Activated naive CD4-positive, alpha-beta T cell treated with anti-CD3 and anti-CD28 coated beads, Interleukin-2, amount 10 ng/mL, durations not matched to agents 7 days and 5 days (primary cell): ENCODE data around the gene RAD51C.
"Not testable (repeated sequence)": the region's sequence is repeated elsewhere in the genome, so short reads cannot be mapped to it uniquely, and the experiment has no call there.

ENCODE experiments used
- CTCF ChIA-PET: fragments of 350-600 bp; sonication (Branson Sonifier 250); formaldehyde crosslinking; loops from one replicate; lab custom pipeline; 2021; ENCODE audit warnings: antibody characterized with exemption; lab: Charles Lee
- DNase-seq: peaks from one replicate; pipeline ENCODE4 v3.0.0-alpha.2; 2020
- H3K27ac Mint-ChIP-seq: one replicate; pipeline ENCODE4 v1.8.0; 2021; ENCODE audit warnings: mild to moderate bottlenecking, moderate library complexity, mixed read lengths
- H3K27me3 Mint-ChIP-seq: one replicate; pipeline ENCODE4 v1.8.0; 2021; ENCODE audit warnings: mild to moderate bottlenecking, mixed read lengths
- H3K36me3 Mint-ChIP-seq: one replicate; pipeline ENCODE4 v1.8.0; 2021; ENCODE audit warnings: mixed read lengths
- H3K4me1 Mint-ChIP-seq: one replicate; pipeline ENCODE4 v1.8.0; 2021; ENCODE audit warnings: mixed read lengths
- H3K4me3 Mint-ChIP-seq: one replicate; pipeline ENCODE4 v1.8.0; 2021; ENCODE audit warnings: mild to moderate bottlenecking, moderate library complexity, mixed read lengths
- H3K9me3 Mint-ChIP-seq: one replicate; pipeline ENCODE4 v1.8.0; 2021; ENCODE audit warnings: mixed read lengths

The RAD51C gene

GRCh38 chr17:58668598-58668935 lies 23.8 kb upstream of the RAD51C start:
- Mint-ChIP-seq H3K27me3 (peaks cover 25% of the 10 kb centered on the region), H3K27ac (no peak overlapping the region), H3K9me3 (no peaks in the 10 kb centered on the region), H3K4me3 (no peak overlapping the region), H3K4me1 (peaks cover 7% of the 10 kb centered on the region), H3K36me3 (no peaks in the 10 kb centered on the region)
- CTCF ChIA-PET, result no interaction called here
- no peak for DNase-seq

DNA sequence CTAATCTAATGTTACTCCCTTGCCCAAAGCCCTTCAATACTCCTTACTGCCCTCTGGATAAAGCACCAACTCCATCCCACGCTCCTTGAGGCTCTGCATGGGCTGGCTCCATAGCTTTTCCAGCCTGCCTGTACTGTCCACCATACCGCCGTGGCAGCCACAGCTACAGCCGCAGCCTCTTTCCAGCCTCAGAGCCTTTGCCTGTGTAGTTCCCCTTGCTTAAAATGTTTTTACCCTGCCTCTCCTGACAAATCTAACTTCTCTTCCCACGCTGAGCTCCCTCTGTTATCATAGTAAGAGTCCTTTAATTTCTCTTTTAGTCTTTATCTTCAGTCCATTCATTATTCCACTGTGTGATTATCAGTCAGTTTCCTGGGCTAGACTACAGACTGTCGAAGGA lies 22.5 kb upstream of the RAD51C start:
- CTCF ChIA-PET, result no interaction called here
- Mint-ChIP-seq H3K4me3 (no peak overlapping the region), H3K36me3 (no peaks in the 10 kb centered on the region), H3K27ac (no peak overlapping the region), H3K4me1 (peaks cover 7% of the 10 kb centered on the region), H3K9me3 (no peaks in the 10 kb centered on the region), H3K27me3 (peaks cover 25% of the 10 kb centered on the region)
- no peak for DNase-seq

- peaks cover 25% of the 10 kb centered on the region for H3K27me3 Mint-ChIP-seq
- no peak overlapping the region for H3K27ac Mint-ChIP-seq
- no peak overlapping the region for H3K4me3 Mint-ChIP-seq
Observed at GRCh38 chr17:58671969-58672368, 20.4 kb upstream of the RAD51C start.

GRCh38 chr17:58677194-58677880 lies 15.1 kb upstream of the RAD51C start:
- CTCF ChIA-PET, result no interaction called here
- Mint-ChIP-seq H3K4me3 (no peak overlapping the region), H3K9me3 (no peaks in the 10 kb centered on the region), H3K36me3 (no peaks in the 10 kb centered on the region), H3K27me3 (peaks cover 13% of the 10 kb centered on the region), H3K4me1 (no peaks in the 10 kb centered on the region), H3K27ac (no peak overlapping the region)
- no peak for DNase-seq

More at GRCh38 chr17:58671969-58672368, 20.4 kb upstream of the RAD51C start:
- Mint-ChIP-seq H3K9me3 (no peaks in the 10 kb centered on the region), H3K4me1 (peaks cover 2% of the 10 kb centered on the region), H3K36me3 (no peaks in the 10 kb centered on the region)
- CTCF ChIA-PET, result no interaction called here
- DNase-seq, result no peak

DNA sequence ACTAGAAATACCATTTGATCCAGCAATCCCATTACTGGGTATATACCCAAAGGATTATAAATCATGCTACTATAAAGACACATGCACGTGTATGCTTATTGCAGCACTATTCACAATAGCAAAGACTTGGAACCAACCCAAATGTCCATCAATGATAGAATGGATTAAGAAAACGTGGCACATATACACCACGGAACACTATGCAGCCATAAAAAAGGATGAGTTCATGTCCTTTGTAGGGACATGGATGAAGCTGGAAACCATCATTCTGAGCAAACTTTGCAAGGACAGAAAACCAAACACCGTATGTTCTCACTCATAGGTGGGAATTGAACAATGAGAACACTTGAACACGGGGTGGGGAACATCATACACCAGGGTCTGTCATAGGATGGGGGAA lies 14.1 kb upstream of the RAD51C start:
- H3K36me3 Mint-ChIP-seq, DNase-seq, H3K27ac Mint-ChIP-seq, H3K4me3 Mint-ChIP-seq, H3K4me1 Mint-ChIP-seq, CTCF ChIA-PET, H3K9me3 Mint-ChIP-seq: not testable (repeated sequence)
- H3K27me3 Mint-ChIP-seq, result peaks cover 13% of the 10 kb centered on the region

- Mint-ChIP-seq H3K27ac (no peak overlapping the region), H3K4me1 (no peaks in the 10 kb centered on the region), H3K4me3 (no peak overlapping the region), H3K9me3 (no peaks in the 10 kb centered on the region), H3K36me3 (no peaks in the 10 kb centered on the region), H3K27me3 (peaks cover 13% of the 10 kb centered on the region)
- no peak for DNase-seq
- CTCF ChIA-PET, result no interaction called here
Observed at GRCh38 chr17:58679263-58680037, 13.0 kb upstream of the RAD51C start.

DNA sequence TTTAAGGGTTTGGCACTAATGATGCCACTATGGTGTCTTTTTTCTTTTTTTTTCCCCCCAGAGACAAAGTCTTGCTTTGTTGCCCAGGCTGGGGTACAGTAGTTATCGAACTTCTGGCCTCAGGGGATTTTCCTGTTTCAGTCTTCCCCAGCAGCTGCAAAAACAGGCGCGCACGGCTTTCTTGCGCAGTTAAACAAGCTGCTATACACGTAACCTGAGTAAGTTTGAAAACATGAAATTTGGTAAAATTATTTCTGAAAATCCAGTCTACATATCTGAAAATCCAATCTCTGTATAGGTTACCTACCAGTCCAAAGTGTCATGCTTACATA lies 12.4 kb upstream of the RAD51C start:
- Mint-ChIP-seq H3K9me3 (no peaks in the 10 kb centered on the region), H3K27ac (no peak overlapping the region), H3K4me1 (no peaks in the 10 kb centered on the region), H3K4me3 (no peak overlapping the region), H3K36me3 (no peaks in the 10 kb centered on the region), H3K27me3 (peaks cover 13% of the 10 kb centered on the region)
- CTCF ChIA-PET, result no interaction called here
- no peak for DNase-seq

GRCh38 chr17:58684003-58684402 lies 8.4 kb upstream of the RAD51C start:
- no peaks in the 10 kb centered on the region for H3K36me3 Mint-ChIP-seq
- no peak for DNase-seq
- H3K27me3 Mint-ChIP-seq, result peaks cover 2% of the 10 kb centered on the region
- no peaks in the 10 kb centered on the region for H3K4me1 Mint-ChIP-seq
- H3K9me3 Mint-ChIP-seq, result no peaks in the 10 kb centered on the region
- no peak overlapping the region for H3K4me3 Mint-ChIP-seq
- no peak overlapping the region for H3K27ac Mint-ChIP-seq
- CTCF ChIA-PET, result no interaction called here

GRCh38 chr17:58684462-58684861 lies 7.9 kb upstream of the RAD51C start:
- H3K27me3 Mint-ChIP-seq, H3K36me3 Mint-ChIP-seq, H3K9me3 Mint-ChIP-seq, H3K4me3 Mint-ChIP-seq, DNase-seq, H3K4me1 Mint-ChIP-seq, H3K27ac Mint-ChIP-seq: not testable (repeated sequence)
- CTCF ChIA-PET, result interaction anchor here (0.7 kb wide), 1 partner anchor 107 kb away, joined by 3 read pairs; no protein-coding TSS in a partner anchor

- no peak overlapping the region for H3K27ac Mint-ChIP-seq
- H3K4me3 Mint-ChIP-seq, result no peak overlapping the region
- DNase-seq, result no peak
- H3K36me3 Mint-ChIP-seq, result no peaks in the 10 kb centered on the region
- H3K4me1 Mint-ChIP-seq, result no peaks in the 10 kb centered on the region
- no peaks in the 10 kb centered on the region for H3K9me3 Mint-ChIP-seq
- H3K27me3 Mint-ChIP-seq, result no peaks in the 10 kb centered on the region
- CTCF ChIA-PET, result no interaction called here
Observed at GRCh38 chr17:58686980-58687379, 5.4 kb upstream of the RAD51C start.

GRCh38 chr17:58688521-58688920 lies 3.9 kb upstream of the RAD51C start:
- Mint-ChIP-seq H3K4me3 (no peak overlapping the region), H3K4me1 (peaks cover 15% of the 10 kb centered on the region), H3K9me3 (no peaks in the 10 kb centered on the region), H3K36me3 (peaks cover 9% of the 10 kb centered on the region), H3K27me3 (no peaks in the 10 kb centered on the region), H3K27ac (no peak overlapping the region)
- CTCF ChIA-PET, result no interaction called here
- DNase-seq, result no peak

GRCh38 chr17:58690033-58690432 lies 2.4 kb upstream of the RAD51C start:
- Mint-ChIP-seq H3K36me3 (peaks cover 14% of the 10 kb centered on the region), H3K4me1 (peaks cover 28% of the 10 kb centered on the region)
- CTCF ChIA-PET, H3K27me3 Mint-ChIP-seq, H3K9me3 Mint-ChIP-seq, H3K27ac Mint-ChIP-seq, H3K4me3 Mint-ChIP-seq, DNase-seq: not testable (repeated sequence)

- peaks cover 35% of the 10 kb centered on the region for H3K4me1 Mint-ChIP-seq
- H3K36me3 Mint-ChIP-seq, result peaks cover 22% of the 10 kb centered on the region
- DNase-seq, result no peak
- no peaks in the 10 kb centered on the region for H3K27me3 Mint-ChIP-seq
- H3K4me3 Mint-ChIP-seq, result peak within 1 kb of the TSS; percentile 94
- H3K27ac Mint-ChIP-seq, result peak within 1 kb of the TSS; percentile 96
- no peaks in the 10 kb centered on the region for H3K9me3 Mint-ChIP-seq
- CTCF ChIA-PET, result interaction anchor here (1.1 kb wide), 1 partner anchor 374 kb away, joined by 3 read pairs; no protein-coding TSS in a partner anchor
Observed at GRCh38 chr17:58691701-58692238, 632 bp upstream of the RAD51C start, which contains the start of gene TEX14. Gene TEX14 (minus strand): TSS chr17:58692045. CDS start chr17:58652001, 40,044 bp downstream.

DNA sequence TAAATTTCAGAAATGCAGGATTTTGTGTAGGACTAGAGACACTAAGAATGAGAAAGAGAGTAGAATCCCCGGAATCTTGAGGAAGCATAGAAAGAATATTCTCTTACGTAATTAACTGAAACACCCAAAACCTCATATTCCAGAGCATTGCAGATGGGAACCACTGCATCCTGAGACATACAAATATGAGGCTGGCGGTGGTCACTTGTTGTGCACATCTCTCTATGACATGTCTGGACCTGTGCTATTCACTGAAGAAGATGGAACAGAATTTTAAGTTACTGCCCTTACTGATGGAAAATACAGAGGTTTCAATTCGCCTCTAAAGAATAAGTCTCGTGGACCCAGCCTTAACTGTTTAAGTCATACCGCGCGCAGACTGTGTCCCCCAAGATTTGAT lies 806 bp downstream of the RAD51C start:
- CTCF ChIA-PET, result interaction anchor here (0.8 kb wide), 1 partner anchor 175 kb away, joined by 4 read pairs; no protein-coding TSS in a partner anchor
- no peaks in the 10 kb centered on the region for H3K27me3 Mint-ChIP-seq
- peaks cover 22% of the 10 kb centered on the region for H3K36me3 Mint-ChIP-seq
- H3K4me3 Mint-ChIP-seq, result peak overlapping the region; percentile 94
- no peak for DNase-seq
- no peaks in the 10 kb centered on the region for H3K9me3 Mint-ChIP-seq
- H3K27ac Mint-ChIP-seq, result peak overlapping the region; percentile 96
- peaks cover 35% of the 10 kb centered on the region for H3K4me1 Mint-ChIP-seq

- Mint-ChIP-seq H3K4me3 (peak overlapping the region; percentile 94), H3K4me1 (peaks cover 35% of the 10 kb centered on the region), H3K9me3 (no peaks in the 10 kb centered on the region), H3K36me3 (peaks cover 22% of the 10 kb centered on the region), H3K27me3 (no peaks in the 10 kb centered on the region), H3K27ac (peak overlapping the region; percentile 96)
- no peak for DNase-seq
- CTCF ChIA-PET, result no interaction called here
Observed at GRCh38 chr17:58693751-58694150, 1.3 kb downstream of the RAD51C start.
